KG1 (cell line): Measurements from ENCODE around the gene FOXO1.

Experiments used
- DNase-seq: peaks from one replicate; lab custom pipeline; 2025; lab: John Stamatoyannopoulos, UW

FOXO1 gene

DNA sequence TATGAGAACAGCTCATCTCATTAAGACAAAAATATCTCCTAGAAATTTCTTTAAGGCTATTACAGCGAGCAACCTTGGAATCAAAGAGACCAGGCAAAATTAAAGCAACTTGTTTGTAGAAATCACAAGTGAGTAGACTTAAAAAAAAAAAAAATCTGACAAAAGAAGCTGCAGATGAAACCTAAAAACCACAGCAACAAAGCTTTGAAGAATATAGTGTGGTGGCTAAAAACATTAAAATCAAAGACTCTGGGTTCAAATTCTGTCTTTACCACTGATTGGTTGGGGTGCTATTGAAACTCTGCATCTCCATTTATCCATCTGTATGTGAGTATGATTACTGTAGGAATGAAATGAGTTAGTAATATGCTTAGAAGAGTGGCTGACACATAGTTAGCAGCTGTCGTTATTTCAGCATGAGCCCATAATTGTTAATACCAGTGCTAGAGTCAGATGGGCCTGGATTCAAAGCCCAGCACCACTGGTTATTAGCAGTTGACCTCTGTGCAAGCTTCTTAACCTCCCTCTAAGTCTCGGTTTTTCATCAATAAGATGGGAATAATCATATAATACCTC is 157.6 kb downstream of the FOXO1 start:
- DNase-seq = no peak

- no peak for DNase-seq
Observed at GRCh38 chr13:40508127-40508526, 158.3 kb downstream of the FOXO1 start.

DNA sequence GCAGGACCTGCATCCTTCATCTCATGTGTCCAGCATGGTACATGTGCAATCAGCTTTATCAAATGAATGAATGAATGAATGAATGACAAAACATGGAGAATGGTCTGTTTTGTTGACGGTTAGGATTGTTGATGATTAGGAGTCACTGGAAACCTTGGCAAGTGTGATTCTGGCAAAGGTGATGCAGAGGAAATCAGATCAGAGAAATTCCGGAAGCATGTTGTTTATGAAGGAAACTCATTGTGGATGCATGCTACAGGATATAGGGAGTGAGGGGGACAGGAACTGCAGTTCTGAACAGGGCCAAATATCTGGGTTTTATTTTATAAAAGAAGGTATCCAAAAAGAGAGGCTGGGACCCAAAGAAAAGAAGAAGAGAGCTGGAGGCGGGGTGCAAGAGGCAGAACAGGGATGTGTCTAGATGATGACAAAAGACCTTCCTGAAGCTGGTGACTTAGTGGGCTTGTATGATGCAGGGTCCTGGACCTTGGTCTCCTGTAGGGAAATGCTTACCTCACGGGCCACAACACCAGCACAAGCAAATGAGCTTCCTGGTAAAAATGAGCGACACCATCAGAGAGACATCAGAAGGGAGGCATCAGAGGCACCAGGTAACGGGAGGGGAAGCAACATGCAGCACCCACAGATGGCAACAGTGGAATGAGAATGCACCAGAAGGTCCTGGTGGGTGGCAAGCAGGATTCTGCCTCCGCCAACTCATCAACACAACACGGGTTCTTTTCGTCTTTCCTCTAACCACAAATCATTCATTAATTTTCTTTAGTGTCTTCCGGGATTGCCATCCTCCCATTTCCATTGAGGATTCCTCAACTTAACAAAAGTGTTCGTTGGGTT is 159.6 kb downstream of the FOXO1 start:
- DNase-seq = no peak
